Upper lobe of left lung (tissue), 6 donors: ENCODE results near the gene C4orf50. TPM values are rescaled to one million over a fixed set of nuclear protein-coding genes. Genes with fewer than 3 reads are reported as not detected.

Source experiments
- ATAC-seq, 2 donors: fragments of 200-7000 bp; cut with Tn5 transposase; one replicate each; pipeline ENCODE4 v1.9.1; 2022; ENCODE audit warnings: mild to moderate bottlenecking in 2 of 2, moderate library complexity in 2 of 2; ENCODE audit not compliant: low FRiP score in 2 of 2
- DNase-seq, 2 donors: peaks; one replicate each; pipeline ENCODE4 v3.0.0-alpha.2; 2019 to 2020
- H3K27ac ChIP-seq, 4 donors: fragments of 200-600 bp; sonication (generic); one replicate each; pipeline ENCODE4 v1.5.1; 2016 to 2019
- H3K27me3 ChIP-seq, 4 donors: fragments of 200-600 bp; sonication (generic); one replicate each; pipeline ENCODE4 v1.5.1; 2017 to 2019
- H3K36me3 ChIP-seq, 4 donors: fragments of 200-600 bp; sonication (generic); one replicate each; pipeline ENCODE4 v1.5.1; 2016 to 2019
- H3K4me1 ChIP-seq, 4 donors: fragments of 200-600 bp; sonication (generic); one replicate each; pipeline ENCODE4 v1.5.1; 2018 to 2019
- H3K4me3 ChIP-seq, 4 donors: fragments of 200-600 bp; sonication (generic); one replicate each; pipeline ENCODE4 v1.5.1; 2017 to 2019; ENCODE audit warnings: mild to moderate bottlenecking in 2 of 4, moderate library complexity in 1 of 4
- H3K9me3 ChIP-seq, 4 donors: fragments of 200-600 bp; sonication (generic); one replicate each; pipeline ENCODE4 v1.5.1; 2018 to 2019
- CTCF ChIP-seq, 6 experiments: fragments of 450-650 bp in 4 of 6; fragments of 200-600 bp in 2 of 6; sonication (generic) in 2 of 6; IDR thresholded peaks; one replicate each; pipeline ENCODE4 v1.5.1; 2016 to 2019; ENCODE audit warnings: antibody characterized with exemption in 6 of 6
- EP300 ChIP-seq, 4 donors: sonication (generic); formaldehyde crosslinking; IDR thresholded peaks; one replicate each; pipeline ENCODE4 v1.5.1; 2017; ENCODE audit warnings: antibody characterized with exemption in 4 of 4, control low read depth in 2 of 4
- POLR2A ChIP-seq, 4 donors: fragments of 450-650 bp; IDR thresholded peaks; one replicate each; pipeline ENCODE4 v1.5.1; 2016 to 2017; ENCODE audit warnings: antibody characterized with exemption in 4 of 4, mild to moderate bottlenecking in 2 of 4
- POLR2AphosphoS5 ChIP-seq, 2 donors: sonication (generic); formaldehyde crosslinking; IDR thresholded peaks; one replicate each; pipeline ENCODE4 v1.5.1; 2017; ENCODE audit warnings: antibody characterized with exemption in 2 of 2
- WGBS, 2 donors: methylation state at CpG; one replicate each; pipeline ENCODE4 v1.1.5; 2017 to 2018; 5-methylcytosine and 5-hydroxymethylcytosine counted together
- total RNA-seq, 6 donors: library from RNA; depleted of rRNA in 4 of 6; stranded (reverse); fragments of >200 nt in 4 of 6; gene quantifications; one replicate each; pipeline versions ENCODE4 v1.1.0 to v1.2.1, GENCODE V29; 2016 to 2021
- donor health status: DM: no; HTN: no; CAD: no; lungs with moderate emphysema.
- donor health status: DM: no; HTN: yes; CAD: no; lungs with severe emphysema.

Gene C4orf50
- total RNA-seq, 6 donors from 2014 or later: 0.03 to 1.3 (median 0.65) TPM

- DNase-seq (no peak), ATAC-seq (no peak)
- no peak overlapping the region for H3K4me3 ChIP-seq
- no peak overlapping the region for H3K27ac ChIP-seq
- no peaks in the 10 kb centered on the region for H3K4me1 ChIP-seq
- TF ChIP-seq POLR2A (IDR thresholded peaks at IDR 0.05): no peak
- TF ChIP-seq CTCF (IDR thresholded peaks at IDR 0.05): no peak
- TF ChIP-seq EP300 (IDR thresholded peaks at IDR 0.05): no peak
- TF ChIP-seq POLR2AphosphoS5 (IDR thresholded peaks at IDR 0.05): no peak
- no peaks in the 10 kb centered on the region for H3K27me3 ChIP-seq
- no peaks in the 10 kb centered on the region for H3K36me3 ChIP-seq
- WGBS, 2 donors: 91 to 94% methylated on average over 4 of the region's 4 CpGs
- H3K9me3 ChIP-seq: peaks cover 10 to 30% (median 28%) of the 10 kb centered on the region in 4 donors
These were observed 36.8 kb upstream of the C4orf50 start for GRCh38 chr4:6055030-6055429.

- Histone ChIP-seq H3K4me1 (no peaks in the 10 kb centered on the region), H3K9me3 (peaks cover 10 to 23% (median 21%) of the 10 kb centered on the region in 4 donors), H3K36me3 (no peaks in the 10 kb centered on the region), H3K27me3 (no peaks in the 10 kb centered on the region), H3K27ac (no peak overlapping the region), H3K4me3 (no peak overlapping the region)
- no peak for TF ChIP-seq CTCF (IDR thresholded peaks at IDR 0.05)
- TF ChIP-seq EP300 (IDR thresholded peaks at IDR 0.05): no peak
- TF ChIP-seq POLR2AphosphoS5 (IDR thresholded peaks at IDR 0.05): no peak
- no peak for TF ChIP-seq POLR2A (IDR thresholded peaks at IDR 0.05)
- no peak for DNase-seq
- 75 to 77% methylated on average over 15 to 16 of the region's 16 CpGs for WGBS, 2 donors
- ATAC-seq: no peak
These were observed 36.1 kb upstream of the C4orf50 start for GRCh38 chr4:6054162-6054922.

- Histone ChIP-seq H3K27ac (no peak overlapping the region), H3K4me3 (no peak overlapping the region), H3K27me3 (no peaks in the 10 kb centered on the region), H3K9me3 (peaks cover 0 to 7% (median 5%) of the 10 kb centered on the region in 4 donors), H3K4me1 (no peaks in the 10 kb centered on the region), H3K36me3 (no peaks in the 10 kb centered on the region)
- 72 to 74% methylated on average over 6 of the region's 6 CpGs for WGBS, 2 donors
- ATAC-seq (no peak), DNase-seq (no peak)
- no peak for TF ChIP-seq EP300 (IDR thresholded peaks at IDR 0.05)
- TF ChIP-seq POLR2A (IDR thresholded peaks at IDR 0.05): no peak
- TF ChIP-seq POLR2AphosphoS5 (IDR thresholded peaks at IDR 0.05): no peak
- no peak for TF ChIP-seq CTCF (IDR thresholded peaks at IDR 0.05)
These were observed 34.4 kb upstream of the C4orf50 start for GRCh38 chr4:6052679-6053078.

- 63 to 70% methylated on average over 17 of the region's 17 CpGs for WGBS, 2 donors
- DNase-seq (no peak), ATAC-seq (no peak)
- no peaks in the 10 kb centered on the region for H3K9me3 ChIP-seq
- no peak for TF ChIP-seq POLR2A (IDR thresholded peaks at IDR 0.05)
- TF ChIP-seq EP300 (IDR thresholded peaks at IDR 0.05): no peak
- TF ChIP-seq CTCF (IDR thresholded peaks at IDR 0.05): no peak
- TF ChIP-seq POLR2AphosphoS5 (IDR thresholded peaks at IDR 0.05): no peak
- no peaks in the 10 kb centered on the region for H3K27me3 ChIP-seq
- no peak overlapping the region for H3K4me3 ChIP-seq
- H3K27ac ChIP-seq: no peak overlapping the region
- H3K4me1 ChIP-seq: no peaks in the 10 kb centered on the region
- no peaks in the 10 kb centered on the region for H3K36me3 ChIP-seq
These were observed 32.3 kb upstream of the C4orf50 start for GRCh38 chr4:6050551-6050950.

- no peak for ATAC-seq
- DNase-seq: no peak
- no peaks in the 10 kb centered on the region for H3K9me3 ChIP-seq
- no peaks in the 10 kb centered on the region for H3K27me3 ChIP-seq
- TF ChIP-seq POLR2A (IDR thresholded peaks at IDR 0.05) (no peak), POLR2AphosphoS5 (IDR thresholded peaks at IDR 0.05) (no peak), EP300 (IDR thresholded peaks at IDR 0.05) (no peak), CTCF (IDR thresholded peaks at IDR 0.05) (no peak)
- H3K36me3 ChIP-seq: no peaks in the 10 kb centered on the region
- WGBS, 2 donors: 79 to 87% methylated on average over 8 of the region's 8 CpGs
- no peak overlapping the region for H3K27ac ChIP-seq
- H3K4me1 ChIP-seq: no peaks in the 10 kb centered on the region
- H3K4me3 ChIP-seq: no peak overlapping the region
These were observed 31.8 kb upstream of the C4orf50 start for GRCh38 chr4:6049985-6050384.
